ENCODE measurements around the gene FNDC8. TPM values are rescaled to one million over a fixed set of nuclear protein-coding genes. Genes with fewer than 3 reads are reported as not detected.

Gene FNDC8
- total and polyA plus RNA-seq, 2 of the 8 experiments (the other 6 are each of a cell fraction or from before 2014, with no cell fraction given), result not detected

DNA sequence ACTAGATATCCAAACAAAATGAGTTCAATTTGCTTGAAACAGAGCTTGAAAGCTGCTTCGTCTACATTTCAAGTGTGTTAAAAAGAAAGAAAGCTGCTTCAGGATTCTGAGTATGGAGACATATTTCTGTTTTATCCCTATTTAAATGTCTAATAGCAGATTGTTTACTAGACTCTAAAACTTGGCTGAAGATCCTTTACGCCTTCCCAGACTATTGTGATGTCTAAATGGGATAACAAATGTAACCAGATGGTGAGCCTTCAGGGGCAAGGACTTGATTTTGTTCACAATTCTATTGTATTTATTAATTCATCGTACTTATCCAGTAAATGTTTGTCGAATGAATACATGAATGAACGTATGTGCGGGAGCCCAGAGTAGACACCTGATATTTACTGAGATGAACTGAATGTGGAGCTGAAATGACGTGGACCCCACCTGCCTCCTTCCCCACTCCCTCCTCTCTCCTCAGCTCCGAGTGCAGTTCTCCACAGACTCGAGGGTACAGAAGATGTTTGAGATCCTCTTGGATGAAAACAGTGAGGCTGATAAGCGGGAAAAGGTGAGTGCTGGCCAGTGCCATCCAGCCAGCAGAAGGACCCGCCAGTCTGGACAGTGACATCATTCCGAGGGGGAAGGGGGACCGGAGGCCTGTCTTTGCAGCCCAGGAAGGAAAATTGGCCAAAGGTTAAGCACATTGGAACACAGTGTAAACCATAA is 31.2 kb downstream of the FNDC8 start (continued):
- TF ChIP-seq, protein P1, sequence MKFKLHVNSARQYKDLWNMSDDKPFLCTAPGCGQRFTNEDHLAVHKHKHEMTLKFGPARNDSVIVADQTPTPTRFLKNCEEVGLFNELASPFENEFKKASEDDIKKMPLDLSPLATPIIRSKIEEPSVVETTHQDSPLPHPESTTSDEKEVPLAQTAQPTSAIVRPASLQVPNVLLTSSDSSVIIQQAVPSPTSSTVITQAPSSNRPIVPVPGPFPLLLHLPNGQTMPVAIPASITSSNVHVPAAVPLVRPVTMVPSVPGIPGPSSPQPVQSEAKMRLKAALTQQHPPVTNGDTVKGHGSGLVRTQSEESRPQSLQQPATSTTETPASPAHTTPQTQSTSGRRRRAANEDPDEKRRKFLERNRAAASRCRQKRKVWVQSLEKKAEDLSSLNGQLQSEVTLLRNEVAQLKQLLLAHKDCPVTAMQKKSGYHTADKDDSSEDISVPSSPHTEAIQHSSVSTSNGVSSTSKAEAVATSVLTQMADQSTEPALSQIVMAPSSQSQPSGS (IDR thresholded peaks at IDR 0.05; ENCODE audit: low read length), result no peak
- no peak for TF ChIP-seq EGR1 (IDR thresholded peaks at IDR 0.05; ENCODE audit: borderline replicate concordance, low read depth, low read length)
- TF ChIP-seq ASH2L (IDR thresholded peaks at IDR 0.05; ENCODE audit: low read length), result no peak
- TF ChIP-seq RAD21 (IDR thresholded peaks at IDR 0.05 in 1 of 2, conservative IDR thresholded peaks at IDR 0.05 in 1 of 2; ENCODE audit: low read depth in 2 of 2, low read length in 2 of 2), result no peak
- TF ChIP-seq, protein P2, sequence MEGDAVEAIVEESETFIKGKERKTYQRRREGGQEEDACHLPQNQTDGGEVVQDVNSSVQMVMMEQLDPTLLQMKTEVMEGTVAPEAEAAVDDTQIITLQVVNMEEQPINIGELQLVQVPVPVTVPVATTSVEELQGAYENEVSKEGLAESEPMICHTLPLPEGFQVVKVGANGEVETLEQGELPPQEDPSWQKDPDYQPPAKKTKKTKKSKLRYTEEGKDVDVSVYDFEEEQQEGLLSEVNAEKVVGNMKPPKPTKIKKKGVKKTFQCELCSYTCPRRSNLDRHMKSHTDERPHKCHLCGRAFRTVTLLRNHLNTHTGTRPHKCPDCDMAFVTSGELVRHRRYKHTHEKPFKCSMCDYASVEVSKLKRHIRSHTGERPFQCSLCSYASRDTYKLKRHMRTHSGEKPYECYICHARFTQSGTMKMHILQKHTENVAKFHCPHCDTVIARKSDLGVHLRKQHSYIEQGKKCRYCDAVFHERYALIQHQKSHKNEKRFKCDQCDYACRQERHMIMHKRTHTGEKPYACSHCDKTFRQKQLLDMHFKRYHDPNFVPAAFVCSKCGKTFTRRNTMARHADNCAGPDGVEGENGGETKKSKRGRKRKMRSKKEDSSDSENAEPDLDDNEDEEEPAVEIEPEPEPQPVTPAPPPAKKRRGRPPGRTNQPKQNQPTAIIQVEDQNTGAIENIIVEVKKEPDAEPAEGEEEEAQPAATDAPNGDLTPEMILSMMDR (IDR thresholded peaks at IDR 0.05; ENCODE audit: control extremely low read depth in 1 of 3, insufficient read depth in 1 of 3, low read depth in 1 of 3, low read length in 3 of 3), result no peak
